Neuronal stem cell (in vitro differentiated cells): Measurements from ENCODE around the gene BTBD2.

Source experiments
- DNase-seq: peaks from one replicate; pipeline ENCODE4 v3.0.0-alpha.2; 2013; ENCODE audit warnings: low spot score
- H2AFZ ChIP-seq: one replicate; pipeline ENCODE4 v1.6.1; 2013; ENCODE audit warnings: mild to moderate bottlenecking, low read length, inconsistent platforms
- H2AK5ac ChIP-seq: 2 replicates; pipeline ENCODE4 v1.6.1; 2013; ENCODE audit warnings: low read depth, mild to moderate bottlenecking, inconsistent platforms, low read length, moderate library complexity, mixed read lengths
- H2BK120ac ChIP-seq: 2 replicates; pipeline ENCODE4 v1.6.1; 2013; ENCODE audit warnings: low read depth, mild to moderate bottlenecking, inconsistent platforms, low read length, moderate library complexity, mixed read lengths
- H2BK12ac ChIP-seq: one replicate; pipeline ENCODE4 v1.6.1; 2013; ENCODE audit warnings: low read length, inconsistent platforms
- H2BK15ac ChIP-seq: 2 replicates; pipeline ENCODE4 v1.6.1; 2013; ENCODE audit warnings: mild to moderate bottlenecking, low read length, inconsistent platforms, mixed read lengths
- H2BK5ac ChIP-seq: one replicate; pipeline ENCODE4 v1.6.1; 2013; ENCODE audit warnings: inconsistent platforms, mild to moderate bottlenecking, low read length, moderate library complexity
- H3K14ac ChIP-seq: one replicate; pipeline ENCODE4 v1.6.1; 2013; ENCODE audit warnings: low read length, inconsistent platforms
- H3K18ac ChIP-seq: 2 replicates; pipeline ENCODE4 v1.6.1; 2013; ENCODE audit warnings: low read length, inconsistent platforms
- H3K23ac ChIP-seq: 2 replicates; pipeline ENCODE4 v1.6.1; 2013; ENCODE audit warnings: low read depth, mild to moderate bottlenecking, mixed read lengths, low read length, inconsistent platforms; ENCODE audit not compliant: poor library complexity
- H3K27ac ChIP-seq: replicated peaks from 3 replicates; pipeline ENCODE4 v1.5.1; 2013; ENCODE audit warnings: low read length, inconsistent platforms
- H3K27me3 ChIP-seq, 3 experiments: 2 replicates each; pipeline ENCODE4 v1.6.1; 2013; ENCODE audit warnings: low read length in 3 of 3, mild to moderate bottlenecking in 2 of 3, inconsistent platforms in 1 of 3, low read depth in 1 of 3, mixed read lengths in 1 of 3, moderate library complexity in 1 of 3; ENCODE audit not compliant: control insufficient read depth in 3 of 3, insufficient read depth in 3 of 3
- H3K36me3 ChIP-seq, 2 donors: replicated peaks in 1 of 2; 2 replicates each; pipeline ENCODE4 v1.6.1; 2013; ENCODE audit warnings: low read length in 2 of 2; ENCODE audit not compliant: control insufficient read depth in 2 of 2, insufficient read depth in 2 of 2
- H3K4ac ChIP-seq: 2 replicates; pipeline ENCODE4 v1.6.1; 2013; ENCODE audit warnings: inconsistent platforms, mild to moderate bottlenecking, low read length, moderate library complexity
- H3K4me1 ChIP-seq, 2 donors: 1 replicate in 1 of 2; 2 replicates in 1 of 2; pipeline ENCODE4 v1.6.1; 2013; ENCODE audit warnings: low read length in 2 of 2, low read depth in 1 of 2; ENCODE audit not compliant: control insufficient read depth in 2 of 2, insufficient read depth in 1 of 2
- H3K4me2 ChIP-seq: one replicate; pipeline ENCODE4 v1.6.1; 2013; ENCODE audit warnings: mild to moderate bottlenecking, low read length, inconsistent platforms; ENCODE audit not compliant: insufficient read depth, poor library complexity, severe bottlenecking
- H3K4me3 ChIP-seq, 2 donors: 2 replicates each; pipeline ENCODE4 v1.5.1; 2013; ENCODE audit warnings: low read length in 2 of 2, mild to moderate bottlenecking in 2 of 2, inconsistent platforms in 1 of 2, moderate library complexity in 1 of 2
- H3K79me1 ChIP-seq: one replicate; pipeline ENCODE4 v1.6.1; 2013; ENCODE audit warnings: low read depth, mild to moderate bottlenecking, inconsistent platforms, low read length, moderate library complexity
- H3K9ac ChIP-seq: one replicate; pipeline ENCODE4 v1.6.1; 2013; ENCODE audit warnings: mild to moderate bottlenecking, low read depth, low read length, inconsistent platforms; ENCODE audit not compliant: poor library complexity
- H3K9me3 ChIP-seq, 2 donors: replicated peaks in 1 of 2; 2 replicates each; pipeline versions ENCODE3 to v1.6.1; 2013; ENCODE audit warnings: low read length in 2 of 2, mild to moderate bottlenecking in 2 of 2, inconsistent platforms in 1 of 2, low read depth in 1 of 2, mixed read lengths in 1 of 2, moderate library complexity in 1 of 2; ENCODE audit not compliant: control insufficient read depth in 2 of 2, insufficient read depth in 1 of 2
- H4K8ac ChIP-seq: one replicate; pipeline ENCODE4 v1.6.1; 2013; ENCODE audit warnings: low read depth, mild to moderate bottlenecking, inconsistent platforms, low read length, moderate library complexity
- H4K91ac ChIP-seq: one replicate; pipeline ENCODE4 v1.6.1; 2013; ENCODE audit warnings: low read length, low read depth, mild to moderate bottlenecking, inconsistent platforms; ENCODE audit not compliant: poor library complexity
- WGBS, 2 donors: extraction: QIAGEN DNeasy Blood & Tissue Kit; methylation state at CpG; one replicate each; pipeline ENCODE4 v1.1.7; 2013; ENCODE audit warnings: missing lambda C conversion rate in 2 of 2, mixed read lengths in 1 of 2; ENCODE audit not compliant: insufficient read length in 2 of 2, insufficient replicate concordance in 1 of 2; ENCODE audit errors: extremely low coverage in 2 of 2; 5-methylcytosine and 5-hydroxymethylcytosine counted together

BTBD2 gene

DNA sequence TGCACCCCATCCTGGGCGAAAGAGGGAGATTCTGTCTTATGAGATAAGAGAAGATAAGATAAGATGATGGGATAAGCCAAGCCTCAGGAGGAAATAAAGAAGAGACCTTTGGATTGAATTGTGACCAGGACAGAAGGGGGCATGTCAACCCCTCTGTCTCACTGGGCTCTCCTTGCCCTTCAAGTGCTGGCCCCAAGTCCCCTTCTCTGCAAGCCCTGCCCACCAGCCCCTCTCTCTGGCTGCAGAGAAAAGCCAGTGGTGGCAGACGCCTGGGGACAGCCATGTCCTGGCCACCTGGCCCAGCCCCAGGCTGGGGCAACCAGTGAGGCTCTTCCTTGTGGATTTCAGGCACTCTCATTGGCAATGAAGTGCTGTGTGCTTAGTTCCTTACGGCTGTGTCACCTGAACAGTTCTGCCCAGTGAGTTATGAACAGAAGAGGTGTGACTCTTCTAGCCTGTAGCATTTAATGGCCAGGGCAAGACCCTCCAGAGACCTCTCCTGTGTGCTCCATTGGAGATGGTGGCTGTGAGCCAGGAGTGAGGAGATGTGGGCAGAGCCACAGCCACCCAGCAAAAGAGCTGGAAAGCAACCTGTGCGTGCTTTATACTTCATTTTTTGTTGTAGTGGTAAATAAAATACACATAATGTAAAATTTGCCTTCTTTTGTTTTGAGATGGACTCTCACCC lies 6.1 kb upstream of the BTBD2 start:
- no CpG with 5 or more reads among the region's 4 CpGs for WGBS, 2 donors

GRCh38 chr19:2018752-2019151 lies 3.2 kb upstream of the BTBD2 start:
- Histone ChIP-seq H2BK12ac (peak overlapping the region; percentile 63), H3K18ac (no peak overlapping the region), H2AK5ac (no peak overlapping the region), H3K4me2 (no peak overlapping the region), H3K14ac (no peak overlapping the region), H3K27ac (no peak overlapping the region), H3K9me3 (no peaks in the 10 kb centered on the region), H2BK120ac (no peak overlapping the region), H3K4ac (no peak overlapping the region), H2BK15ac (no peak overlapping the region), H4K8ac (no peak overlapping the region), H3K4me1 (peaks cover 3 to 9% of the 10 kb centered on the region in 2 donors), H3K4me3 (no peak overlapping the region), H3K36me3 (peaks cover 0 to 3% of the 10 kb centered on the region in 2 donors), H3K23ac (no peak overlapping the region), H3K79me1 (peaks cover 9% of the 10 kb centered on the region), H2BK5ac (no peak overlapping the region), H2AFZ (no peak overlapping the region), H3K27me3 (no peaks in the 10 kb centered on the region), H3K9ac (no peak overlapping the region), H4K91ac (no peak overlapping the region)
- DNase-seq: no peak
- WGBS, 2 donors: no CpG with 5 or more reads among the region's 13 CpGs

More for the DNA sequence above, 6.1 kb upstream of the BTBD2 start:
- no peaks in the 10 kb centered on the region for H3K9me3 ChIP-seq
- no peak overlapping the region for H3K4ac ChIP-seq
- no peak overlapping the region for H2AK5ac ChIP-seq
- no peaks in the 10 kb centered on the region for H3K79me1 ChIP-seq
- no peaks in the 10 kb centered on the region for H3K4me1 ChIP-seq
- H3K23ac ChIP-seq: no peak overlapping the region
- H3K4me2 ChIP-seq: no peak overlapping the region
- H2BK5ac ChIP-seq: no peak overlapping the region
- no peak overlapping the region for H3K14ac ChIP-seq
- H3K27me3 ChIP-seq: no peaks in the 10 kb centered on the region
- no peak overlapping the region for H2BK120ac ChIP-seq
- H3K27ac ChIP-seq: no peak overlapping the region
- H4K8ac ChIP-seq: no peak overlapping the region
- H2AFZ ChIP-seq: peak overlapping the region; percentile 30
- H3K36me3 ChIP-seq: no peaks in the 10 kb centered on the region
- H3K4me3 ChIP-seq: no peak overlapping the region
- H3K18ac ChIP-seq: no peak overlapping the region
- H2BK15ac ChIP-seq: no peak overlapping the region
- DNase-seq: no peak
- no peak overlapping the region for H3K9ac ChIP-seq
- no peak overlapping the region for H2BK12ac ChIP-seq
- no peak overlapping the region for H4K91ac ChIP-seq

DNA sequence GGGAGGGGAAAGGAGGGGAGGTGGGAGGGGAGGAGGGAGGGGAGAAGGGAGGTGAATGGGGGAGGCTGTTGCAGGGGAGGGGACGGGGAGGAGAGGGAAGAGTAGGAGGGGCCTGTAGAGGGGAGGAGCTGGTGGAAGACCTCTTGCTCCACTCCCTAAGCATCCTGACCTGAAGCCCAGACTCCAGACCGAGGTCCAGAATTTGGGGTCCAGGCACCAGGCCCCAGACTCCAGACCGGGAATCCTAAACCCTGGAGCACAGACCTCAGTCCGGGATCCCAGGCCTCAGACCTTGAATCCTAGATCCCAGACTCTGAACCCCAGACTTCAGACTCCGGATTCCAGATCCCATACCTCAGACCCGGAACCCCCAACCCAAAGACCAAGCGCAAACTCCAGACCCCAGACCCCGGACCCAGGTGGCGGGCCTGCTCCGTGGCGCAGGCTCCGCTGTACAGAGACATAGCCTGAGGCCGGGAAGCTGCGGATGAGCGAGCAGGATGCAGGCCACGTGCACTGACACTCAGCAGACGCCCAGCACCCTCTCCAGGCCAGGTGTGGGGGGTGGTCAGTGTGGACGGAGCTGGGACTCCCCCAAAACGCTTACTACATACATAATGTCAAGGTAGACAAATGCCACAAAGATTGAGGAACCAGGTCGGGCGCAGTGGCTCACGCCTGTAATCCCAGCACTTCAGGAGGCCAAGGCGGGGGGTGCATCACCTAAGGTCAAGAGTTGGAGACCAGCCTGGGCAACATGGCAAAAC lies 710 bp upstream of the BTBD2 start:
- Histone ChIP-seq H2BK12ac (peak overlapping the region; percentile 95), H3K4me2 (no peak overlapping the region), H3K27me3 (no peaks in the 10 kb centered on the region), H3K27ac (peak overlapping the region; percentile 59), H3K4ac (no peak overlapping the region), H4K91ac (no peak overlapping the region), H3K36me3 (peaks cover 2 to 19% of the 10 kb centered on the region in 2 donors), H3K23ac (no peak overlapping the region), H3K9ac (no peak overlapping the region), H4K8ac (no peak overlapping the region), H3K4me3 (peak overlapping the region in 1 of 2 donors; percentile 37), H2AK5ac (peak overlapping the region; percentile 77), H3K9me3 (no peaks in the 10 kb centered on the region), H2BK15ac (peak overlapping the region; percentile 60), H2AFZ (peak overlapping the region; percentile 6), H3K18ac (peak overlapping the region; percentile 78), H3K4me1 (peaks cover 3 to 15% of the 10 kb centered on the region in 2 donors), H2BK5ac (no peak overlapping the region), H3K79me1 (peaks cover 23% of the 10 kb centered on the region), H2BK120ac (no peak overlapping the region), H3K14ac (no peak overlapping the region)
- no CpG with 5 or more reads among the region's 23 CpGs for WGBS, 2 donors
- DNase-seq: peak; percentile 45
